Measurements from ENCODE around the gene TNF. TPM values are rescaled to one million over a fixed set of nuclear protein-coding genes. Genes with fewer than 3 reads are reported as not detected.
A peak's percentile ranks its signal among the peaks of the same experiment; 100 is the strongest.

Gene TNF
- total RNA-seq, 2 experiments from 2014 or later = 124 to 130 TPM

GRCh38 chr6:31559958-31560696, 15.2 kb upstream of the TNF start:
- ChIA-PET CTCF (interaction anchor here (0.6 to 24.6 kb wide), 8 partner anchors 9 to 98 kb away, joined by 3 to 751 read pairs (median 4); partner anchors contain the start of genes LTB, NCR3 and TNF), POLR2A (interaction anchor here (0.7 to 34.7 kb wide), 10 partner anchors 9 to 178 kb away, joined by 3 to 1578 read pairs (median 5); partner anchors contain the start of genes C6orf47, DDX39B, GPANK1 and LST1)
- Mint-ChIP-seq H3K4me3 (peak overlapping the region; percentile 66), H3K27me3 (peaks cover 30% of the 10 kb centered on the region), H3K9me3 (no peaks in the 10 kb centered on the region), H3K4me1 (peaks cover 69% of the 10 kb centered on the region), H3K27ac (peak overlapping the region; percentile 61), H3K36me3 (ENCODE audit: low read depth) (peaks cover 60% of the 10 kb centered on the region)
- peak; percentile 67 for DNase-seq

DNA sequence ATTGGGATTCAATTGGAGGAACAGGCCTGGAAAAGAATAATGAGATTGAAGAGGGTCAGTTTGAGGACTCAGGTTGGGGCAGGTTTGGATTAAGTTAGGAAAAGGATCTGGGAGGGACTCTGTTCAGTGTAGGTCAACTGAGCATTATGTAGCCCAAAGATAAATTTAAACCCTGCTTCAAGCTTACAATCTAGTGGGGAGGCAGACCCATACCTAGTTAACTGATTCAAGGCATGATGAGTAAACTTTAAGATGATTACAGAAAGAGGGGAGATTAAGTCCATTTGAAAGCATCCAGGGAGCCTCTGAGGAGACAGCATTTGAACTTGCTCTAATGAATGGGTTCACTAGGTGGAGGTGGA, 14.7 kb upstream of the TNF start:
- Mint-ChIP-seq H3K36me3 (ENCODE audit: low read depth) (peaks cover 64% of the 10 kb centered on the region), H3K27me3 (peaks cover 35% of the 10 kb centered on the region), H3K4me3 (no peak overlapping the region), H3K9me3 (no peaks in the 10 kb centered on the region), H3K4me1 (peaks cover 69% of the 10 kb centered on the region), H3K27ac (peak overlapping the region; percentile 61)
- DNase-seq = no peak
- POLR2A ChIA-PET = interaction anchor here (1.7 to 34.7 kb wide), 5 partner anchors 18 to 104 kb away, joined by 5 to 1578 read pairs (median 13); partner anchors contain the start of genes C6orf47, DDX39B, GPANK1 and LST1
- CTCF ChIA-PET = interaction anchor here (2.8 to 24.6 kb wide), 2 partner anchors 15 to 37 kb away, joined by 28 to 751 read pairs; partner anchors contain the start of genes NCR3 and TNF

- H3K4me3 Mint-ChIP-seq = peak overlapping the region; percentile 4
- no peak for DNase-seq
- peaks cover 47% of the 10 kb centered on the region for H3K27me3 Mint-ChIP-seq
- H3K4me1 Mint-ChIP-seq = peaks cover 64% of the 10 kb centered on the region
- CTCF ChIA-PET = interaction anchor here (0.9 to 5.4 kb wide), 8 partner anchors 9 to 30 kb away, joined by 3 to 63 read pairs (median 8); partner anchors contain the start of genes DDX39B, LST1, LTB and NCR3
- POLR2A ChIA-PET = interaction anchor here (0.8 to 36.9 kb wide), 7 partner anchors 5 to 295 kb away, joined by 3 to 1578 read pairs (median 7); partner anchors contain the start of genes ATP6V1G2, DDX39B, LST1 and LTA
- peaks cover 28% of the 10 kb centered on the region for H3K36me3 Mint-ChIP-seq (ENCODE audit: low read depth)
- no peaks in the 10 kb centered on the region for H3K9me3 Mint-ChIP-seq
- peak overlapping the region; percentile 66 for H3K27ac Mint-ChIP-seq
Measured at GRCh38 chr6:31567531-31568370, 7.6 kb upstream of the TNF start.

DNA sequence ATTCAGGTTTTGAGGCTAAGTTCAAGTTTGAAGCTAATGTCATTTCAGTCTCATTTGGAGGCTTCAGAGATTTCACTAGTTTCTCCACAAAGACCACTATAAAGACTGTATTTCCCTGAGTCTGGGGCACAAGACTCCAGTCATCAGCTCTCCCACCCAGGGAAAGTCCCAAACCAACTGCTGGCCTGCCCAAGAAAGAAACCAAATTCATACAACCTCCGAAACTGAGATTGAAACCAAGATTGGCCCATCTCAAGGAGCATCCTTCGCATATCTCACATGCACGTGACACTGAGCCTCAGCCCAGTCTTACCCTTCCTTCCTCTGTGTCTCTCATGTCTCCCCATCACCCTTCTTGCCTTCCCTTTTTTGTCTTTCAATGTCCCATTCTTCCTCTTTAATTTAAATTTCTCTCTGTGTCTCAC, 6.8 kb upstream of the TNF start:
- peaks cover 41% of the 10 kb centered on the region for H3K27me3 Mint-ChIP-seq
- H3K27ac Mint-ChIP-seq = peak overlapping the region; percentile 66
- ChIA-PET POLR2A (interaction anchor here (0.8 to 36.9 kb wide), 7 partner anchors 4 to 294 kb away, joined by 3 to 1578 read pairs (median 7); partner anchors contain the start of genes ATP6V1G2, DDX39B, LST1 and LTA), CTCF (interaction anchor here (1.2 to 5.4 kb wide), 7 partner anchors 8 to 29 kb away, joined by 4 to 63 read pairs (median 11); partner anchors contain the start of genes DDX39B, LST1 and LTB)
- H3K9me3 Mint-ChIP-seq = no peaks in the 10 kb centered on the region
- H3K4me1 Mint-ChIP-seq = peaks cover 69% of the 10 kb centered on the region
- peak overlapping the region; percentile 23 for H3K4me3 Mint-ChIP-seq
- peak; percentile 79 for DNase-seq
- H3K36me3 Mint-ChIP-seq (ENCODE audit: low read depth) = peaks cover 25% of the 10 kb centered on the region

GRCh38 chr6:31569861-31570536, 5.4 kb upstream of the TNF start:
- peaks cover 76% of the 10 kb centered on the region for H3K4me1 Mint-ChIP-seq
- no peaks in the 10 kb centered on the region for H3K9me3 Mint-ChIP-seq
- DNase-seq = no peak
- peaks cover 18% of the 10 kb centered on the region for H3K36me3 Mint-ChIP-seq (ENCODE audit: low read depth)
- no peak overlapping the region for H3K4me3 Mint-ChIP-seq
- peaks cover 33% of the 10 kb centered on the region for H3K27me3 Mint-ChIP-seq
- CTCF ChIA-PET = interaction anchor here (0.7 to 5.4 kb wide), 7 partner anchors 11 to 28 kb away, joined by 3 to 63 read pairs (median 6); partner anchors contain the start of genes LST1, LTB and NCR3
- POLR2A ChIA-PET = interaction anchor here (0.9 to 36.9 kb wide), 8 partner anchors 2 to 626 kb away, joined by 3 to 1578 read pairs (median 4); partner anchors contain the start of genes DDX39B, LST1, LTA and LTB
- H3K27ac Mint-ChIP-seq = no peak overlapping the region

- ChIA-PET CTCF (interaction anchor here (5.1 to 18.7 kb wide), 5 partner anchors 10 to 26 kb away, joined by 53 to 640 read pairs (median 70); partner anchors contain the start of genes ATP6V1G2, DDX39B, LST1 and LTB), POLR2A (interaction anchor here (1.1 to 36.9 kb wide), 8 partner anchors 0 to 165 kb away, joined by 3 to 1578 read pairs (median 108); partner anchors contain the start of genes ATP6V1G2, CLIC1, DDX39B and LST1)
- peak; percentile 79 for DNase-seq
- Mint-ChIP-seq H3K36me3 (ENCODE audit: low read depth) (peaks cover 32% of the 10 kb centered on the region), H3K27ac (peak within 1 kb of the TSS; percentile 96), H3K4me1 (peaks cover 87% of the 10 kb centered on the region), H3K27me3 (peaks cover 22% of the 10 kb centered on the region), H3K9me3 (no peaks in the 10 kb centered on the region), H3K4me3 (peak within 1 kb of the TSS; percentile 94)
Measured at GRCh38 chr6:31572041-31572911, 3.1 kb upstream of the TNF start, which contains the start of gene LTA. TSS of gene LTA (plus strand) at chr6:31572289. CDS start at chr6:31572743, 454 bp downstream.

DNA sequence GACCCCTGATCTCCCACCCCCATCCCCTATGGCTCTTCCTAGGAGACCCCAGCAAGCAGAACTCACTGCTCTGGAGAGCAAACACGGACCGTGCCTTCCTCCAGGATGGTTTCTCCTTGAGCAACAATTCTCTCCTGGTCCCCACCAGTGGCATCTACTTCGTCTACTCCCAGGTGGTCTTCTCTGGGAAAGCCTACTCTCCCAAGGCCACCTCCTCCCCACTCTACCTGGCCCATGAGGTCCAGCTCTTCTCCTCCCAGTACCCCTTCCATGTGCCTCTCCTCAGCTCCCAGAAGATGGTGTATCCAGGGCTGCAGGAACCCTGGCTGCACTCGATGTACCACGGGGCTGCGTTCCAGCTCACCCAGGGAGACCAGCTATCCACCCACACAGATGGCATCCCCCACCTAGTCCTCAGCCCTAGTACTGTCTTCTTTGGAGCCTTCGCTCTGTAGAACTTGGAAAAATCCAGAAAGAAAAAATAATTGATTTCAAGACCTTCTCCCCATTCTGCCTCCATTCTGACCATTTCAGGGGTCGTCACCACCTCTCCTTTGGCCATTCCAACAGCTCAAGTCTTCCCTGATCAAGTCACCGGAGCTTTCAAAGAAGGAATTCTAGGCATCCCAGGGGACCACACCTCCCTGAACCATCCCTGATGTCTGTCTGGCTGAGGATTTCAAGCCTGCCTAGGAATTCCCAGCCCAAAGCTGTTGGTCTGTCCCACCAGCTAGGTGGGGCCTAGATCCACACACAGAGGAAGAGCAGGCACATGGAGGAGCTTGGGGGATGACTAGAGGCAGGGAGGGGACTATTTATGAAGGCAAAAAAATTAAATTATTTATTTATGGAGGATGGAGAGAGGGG, 1.9 kb upstream of the TNF start:
- Mint-ChIP-seq H3K27ac (peak overlapping the region; percentile 96), H3K9me3 (no peaks in the 10 kb centered on the region), H3K27me3 (peaks cover 14% of the 10 kb centered on the region), H3K4me3 (peak overlapping the region; percentile 94), H3K4me1 (peaks cover 80% of the 10 kb centered on the region), H3K36me3 (ENCODE audit: low read depth) (peaks cover 37% of the 10 kb centered on the region)
- DNase-seq = no peak
- ChIA-PET CTCF (interaction anchor here (1.2 to 18.7 kb wide), 6 partner anchors 11 to 289 kb away, joined by 3 to 640 read pairs (median 49); partner anchors contain the start of genes ATP6V1G2, DDX39B, LST1 and LTB), POLR2A (interaction anchor here (0.7 to 36.9 kb wide), 11 partner anchors 1 to 1398 kb away, joined by 3 to 1578 read pairs (median 51); partner anchors contain the start of genes ATP6V1G2, CLIC1, DDX39B and LST1)

DNA sequence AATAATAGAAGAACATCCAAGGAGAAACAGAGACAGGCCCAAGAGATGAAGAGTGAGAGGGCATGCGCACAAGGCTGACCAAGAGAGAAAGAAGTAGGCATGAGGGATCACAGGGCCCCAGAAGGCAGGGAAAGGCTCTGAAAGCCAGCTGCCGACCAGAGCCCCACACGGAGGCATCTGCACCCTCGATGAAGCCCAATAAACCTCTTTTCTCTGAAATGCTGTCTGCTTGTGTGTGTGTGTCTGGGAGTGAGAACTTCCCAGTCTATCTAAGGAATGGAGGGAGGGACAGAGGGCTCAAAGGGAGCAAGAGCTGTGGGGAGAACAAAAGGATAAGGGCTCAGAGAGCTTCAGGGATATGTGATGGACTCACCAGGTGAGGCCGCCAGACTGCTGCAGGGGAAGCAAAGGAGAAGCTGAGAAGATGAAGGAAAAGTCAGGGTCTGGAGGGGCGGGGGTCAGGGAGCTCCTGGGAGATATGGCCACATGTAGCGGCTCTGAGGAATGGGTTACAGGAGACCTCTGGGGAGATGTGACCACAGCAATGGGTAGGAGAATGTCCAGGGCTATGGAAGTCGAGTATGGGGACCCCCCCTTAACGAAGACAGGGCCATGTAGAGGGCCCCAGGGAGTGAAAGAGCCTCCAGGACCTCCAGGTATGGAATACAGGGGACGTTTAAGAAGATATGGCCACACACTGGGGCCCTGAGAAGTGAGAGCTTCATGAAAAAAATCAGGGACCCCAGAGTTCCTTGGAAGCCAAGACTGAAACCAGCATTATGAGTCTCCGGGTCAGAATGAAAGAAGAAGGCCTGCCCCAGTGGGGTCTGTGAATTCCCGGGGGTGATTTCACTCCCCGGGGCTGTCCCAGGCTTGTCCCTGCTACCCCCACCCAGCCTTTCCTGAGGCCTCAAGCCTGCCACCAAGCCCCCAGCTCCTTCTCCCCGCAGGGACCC, 981 bp upstream of the TNF start:
- H3K27ac Mint-ChIP-seq = peak overlapping the region; percentile 96
- H3K27me3 Mint-ChIP-seq = peaks cover 10% of the 10 kb centered on the region
- H3K4me3 Mint-ChIP-seq = peak overlapping the region; percentile 94
- peaks cover 46% of the 10 kb centered on the region for H3K36me3 Mint-ChIP-seq (ENCODE audit: low read depth)
- DNase-seq = no peak
- POLR2A ChIA-PET = interaction anchor here (0.5 to 36.9 kb wide), 18 partner anchors 2 to 1398 kb away, joined by 3 to 1578 read pairs (median 9); partner anchors contain the start of genes ATP6V1G2, BAG6, CLIC1 and CSNK2B
- no peaks in the 10 kb centered on the region for H3K9me3 Mint-ChIP-seq
- CTCF ChIA-PET = interaction anchor here (0.7 to 18.7 kb wide), 9 partner anchors 10 to 288 kb away, joined by 3 to 640 read pairs (median 7); partner anchors contain the start of genes ATP6V1G2, DDX39B, LST1 and LTB
- H3K4me1 Mint-ChIP-seq = peaks cover 80% of the 10 kb centered on the region

DNA sequence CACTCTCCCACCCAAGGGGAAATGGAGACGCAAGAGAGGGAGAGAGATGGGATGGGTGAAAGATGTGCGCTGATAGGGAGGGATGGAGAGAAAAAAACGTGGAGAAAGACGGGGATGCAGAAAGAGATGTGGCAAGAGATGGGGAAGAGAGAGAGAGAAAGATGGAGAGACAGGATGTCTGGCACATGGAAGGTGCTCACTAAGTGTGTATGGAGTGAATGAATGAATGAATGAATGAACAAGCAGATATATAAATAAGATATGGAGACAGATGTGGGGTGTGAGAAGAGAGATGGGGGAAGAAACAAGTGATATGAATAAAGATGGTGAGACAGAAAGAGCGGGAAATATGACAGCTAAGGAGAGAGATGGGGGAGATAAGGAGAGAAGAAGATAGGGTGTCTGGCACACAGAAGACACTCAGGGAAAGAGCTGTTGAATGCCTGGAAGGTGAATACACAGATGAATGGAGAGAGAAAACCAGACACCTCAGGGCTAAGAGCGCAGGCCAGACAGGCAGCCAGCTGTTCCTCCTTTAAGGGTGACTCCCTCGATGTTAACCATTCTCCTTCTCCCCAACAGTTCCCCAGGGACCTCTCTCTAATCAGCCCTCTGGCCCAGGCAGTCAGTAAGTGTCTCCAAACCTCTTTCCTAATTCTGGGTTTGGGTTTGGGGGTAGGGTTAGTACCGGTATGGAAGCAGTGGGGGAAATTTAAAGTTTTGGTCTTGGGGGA, 754 bp downstream of the TNF start:
- ChIA-PET POLR2A (interaction anchor here (0.6 to 36.9 kb wide), 20 partner anchors 4 to 1395 kb away, joined by 3 to 1578 read pairs (median 6); partner anchors contain the start of genes ATP6V1G2, BAG6, C6orf47 and CLIC1), CTCF (interaction anchor here (0.8 to 18.7 kb wide), 8 partner anchors 8 to 259 kb away, joined by 3 to 640 read pairs (median 20); partner anchors contain the start of genes ATP6V1G2, DDX39B, LST1 and LTB)
- peaks cover 61% of the 10 kb centered on the region for H3K36me3 Mint-ChIP-seq (ENCODE audit: low read depth)
- no peak for DNase-seq
- peak overlapping the region; percentile 96 for H3K27ac Mint-ChIP-seq
- peak overlapping the region; percentile 94 for H3K4me3 Mint-ChIP-seq
- peaks cover 69% of the 10 kb centered on the region for H3K4me1 Mint-ChIP-seq
- H3K9me3 Mint-ChIP-seq = no peaks in the 10 kb centered on the region
- no peaks in the 10 kb centered on the region for H3K27me3 Mint-ChIP-seq

All from activated CD4-positive, alpha-beta memory T cell treated with anti-CD3 and anti-CD28 coated beads, Interleukin-2, amount 10 ng/mL, durations not matched to agents 7 days and 5 days (primary cell).